ENCODE measurements around the gene PCNX2.

GRCh38 chr1:233257786-233258185 lies 37.7 kb downstream of the PCNX2 start:
- TF ChIP-seq CTCF (IDR thresholded peaks at IDR 0.05; ENCODE audit: insufficient read depth, low read depth, low read length) (no peak), EZH2 (IDR thresholded peaks at IDR 0.05; ENCODE audit: insufficient read depth, low read length) (no peak)

Measured in astrocyte (in vitro differentiated cells and primary cell).